GM12878 (cell line): Measurements from ENCODE around the gene MPHOSPH9. TPM values are rescaled to one million over a fixed set of nuclear protein-coding genes. Genes with fewer than 3 reads are reported as not detected.

ENCODE experiments used
- ATAC-seq: fragments of 200-7000 bp; cut with Tn5 transposase; 3 replicates; pipeline ENCODE4 v1.9.1; 2020; ENCODE audit warnings: mild to moderate bottlenecking, moderate library complexity
- BruUV-seq: library from RNA; stranded (reverse); fragments of 400-500 nt; replicated peaks from 2 replicates; lab custom pipeline; 2021; lab: Mats Ljungman, UMichigan
- CTCF ChIA-PET: fragments of 300-600 bp; sonication (Branson Sonifier 250); formaldehyde crosslinking; extraction: SDS; loops from one replicate; lab custom pipeline; 2021; ENCODE audit warnings: inconsistent platforms; lab: Yijun Ruan, JAX
- POLR2A ChIA-PET: fragments of 350-600 bp; formaldehyde crosslinking; extraction: SDS; loops from one replicate; lab custom pipeline; 2021; ENCODE audit warnings: inconsistent platforms; lab: Charles Lee
- RAD21 ChIA-PET: fragments of 300-600 bp; sonication (Branson Sonifier 250); formaldehyde crosslinking; loops from one replicate; lab custom pipeline; 2023; ENCODE audit warnings: antibody characterized with exemption; ENCODE audit not compliant: unreplicated experiment; lab: Charles Lee
- SMC1A ChIA-PET: fragments of 300-600 bp; sonication (Branson Sonifier 250); formaldehyde crosslinking; loops from one replicate; lab custom pipeline; 2023; ENCODE audit not compliant: unreplicated experiment, uncharacterized antibody; lab: Charles Lee
- DNase-seq: peaks from one replicate; pipeline ENCODE4 v3.0.0-alpha.2; 2011; ENCODE audit warnings: low read depth, low spot score
- FAIRE-seq: peaks from 3 replicates; lab custom pipeline; 2011; peaks lifted over from hg19 to GRCh38; lab: Jason Lieb, UNC
- H2AFZ ChIP-seq: 2 replicates; pipeline ENCODE4 v1.6.0; 2011; ENCODE audit warnings: low read depth, low read length, control low read depth; ENCODE audit not compliant: control insufficient read depth
- H3K27ac ChIP-seq: 2 replicates; pipeline ENCODE4 v1.5.1; 2011; ENCODE audit warnings: control low read depth; ENCODE audit not compliant: control insufficient read depth, insufficient read depth
- H3K27me3 ChIP-seq, 2 experiments: replicated peaks in 1 of 2; 2 replicates each; pipeline versions ENCODE4 v1.6.0 to v1.6.1; 2011; ENCODE audit warnings: low read length in 1 of 2; ENCODE audit not compliant: control insufficient read depth in 2 of 2, insufficient read depth in 2 of 2
- H3K36me3 ChIP-seq, 2 experiments: 2 replicates each; pipeline ENCODE4 v1.5.1; 2011; ENCODE audit warnings: low read length in 1 of 2; ENCODE audit not compliant: control insufficient read depth in 2 of 2, insufficient read depth in 2 of 2
- H3K4me1 ChIP-seq: 2 replicates; pipeline ENCODE4 v1.6.1; 2011; ENCODE audit warnings: mild to moderate bottlenecking, low read length, moderate library complexity, mixed read lengths; ENCODE audit not compliant: control insufficient read depth, insufficient read depth
- H3K4me2 ChIP-seq: 2 replicates; pipeline ENCODE4 v1.6.0; 2011; ENCODE audit warnings: control low read depth; ENCODE audit not compliant: control insufficient read depth, insufficient read depth
- H3K4me3 ChIP-seq: fragments of 200-600 bp; sonication (generic); 2 replicates; pipeline ENCODE4 v1.5.1; 2016
- H3K79me2 ChIP-seq: 2 replicates; pipeline ENCODE4 v1.6.0; 2011; ENCODE audit warnings: low read length; ENCODE audit not compliant: control insufficient read depth, insufficient read depth
- H3K9ac ChIP-seq: 2 replicates; pipeline ENCODE4 v1.8.0; 2011; ENCODE audit warnings: low read length, control low read depth, mixed read lengths; ENCODE audit not compliant: control insufficient read depth, insufficient read depth
- H3K9me3 ChIP-seq: replicated peaks from 3 replicates; pipeline ENCODE4 v1.5.1; 2011; ENCODE audit warnings: mild to moderate bottlenecking, low read length; ENCODE audit not compliant: control insufficient read depth, insufficient read depth
- H4K20me1 ChIP-seq: 2 replicates; pipeline ENCODE4 v1.6.0; 2011; ENCODE audit not compliant: control insufficient read depth, insufficient read depth
- CBX5 ChIP-seq: sonication (generic); IDR thresholded peaks from 2 replicates; pipeline ENCODE4 v1.6.1; 2016; ENCODE audit warnings: low read depth, moderate library complexity, mild to moderate bottlenecking, inconsistent platforms
- RAD21 ChIP-seq: IDR thresholded peaks from 2 replicates; pipeline ENCODE4 v1.6.1; 2011; ENCODE audit warnings: mild to moderate bottlenecking, low read depth, low read length, moderate library complexity; ENCODE audit not compliant: insufficient read depth
- SMC3 ChIP-seq: IDR thresholded peaks from 2 replicates; pipeline ENCODE4 v1.6.1; 2011; ENCODE audit warnings: low read length, improper control_type of control experiment, borderline replicate concordance
- WGBS: methylation state at CpG from one replicate; pipeline ENCODE4 v1.1.6; 2016; ENCODE audit warnings: low lambda C conversion rate; ENCODE audit not compliant: insufficient replicate concordance, insufficient coverage; ENCODE audit errors: missing lambda C conversion rate; 5-methylcytosine and 5-hydroxymethylcytosine counted together
- in situ Hi-C: fragments of 300-500 bp; cut with MboI; formaldehyde crosslinking; loops from 9 replicates; pipeline ENCODE4 v1.14.3; 2018; ENCODE audit warnings: mixed read lengths
- intact Hi-C: fragments of 100-400 bp; cut with micrococcal nuclease; formaldehyde crosslinking; loops from one replicate; pipeline ENCODE4 v1.14.2; 2022; ENCODE audit not compliant: unreplicated experiment
- polyA plus RNA-seq, 11 experiments: library from polyadenylated mRNA; depleted of rRNA in 4 of 11; unstranded in 6 of 11; stranded (reverse) in 5 of 11; fragments of >200 nt; fragmentation: Nextera tagmentation in 4 of 11; fragmentation: Illumina TruSeq in 1 of 11; extraction: Ambion mirVana in 4 of 11; extraction: Trizol in 1 of 11; gene quantifications; 1 replicate in 1 of 11; 2 replicates in 10 of 11; pipeline versions ENCODE4 v1.2.1 to v1.2.3, GENCODE V29; 2011 to 2016; ENCODE audit warnings: inconsistent platforms in 2 of 11, missing spikeins in 2 of 11, low read depth in 1 of 11
- total RNA-seq, 4 experiments: library from RNA; depleted of rRNA in 3 of 4; stranded (reverse); fragments of >200 nt in 3 of 4; fragmentation: Illumina TruSeq in 1 of 4; extraction: Trizol in 1 of 4; gene quantifications; 2 replicates each; pipeline versions ENCODE4 v1.2.1 to v1.2.3, GENCODE V29; 2013 to 2021
- TF ChIP-seq, protein P1 (sequence below), 3 experiments: IDR thresholded peaks in 2 of 3; conservative IDR thresholded peaks in 1 of 3; 2 replicates each; pipeline ENCODE4 v1.5.1; 2011; ENCODE audit warnings: low read depth in 3 of 3, low read length in 3 of 3, mild to moderate bottlenecking in 3 of 3, control low read depth in 2 of 3, moderate library complexity in 2 of 3, inconsistent platforms in 1 of 3, mixed read lengths in 1 of 3; ENCODE audit not compliant: control insufficient read depth in 2 of 3, insufficient read depth in 1 of 3; ENCODE audit errors: extremely low read depth in 1 of 3

MPHOSPH9 gene
- total and polyA plus RNA-seq, 10 of the 15 experiments (the other 5 are each of a cell fraction or from before 2014, with no cell fraction given): 11.5 to 72.2 (median 45.7) TPM

DNA sequence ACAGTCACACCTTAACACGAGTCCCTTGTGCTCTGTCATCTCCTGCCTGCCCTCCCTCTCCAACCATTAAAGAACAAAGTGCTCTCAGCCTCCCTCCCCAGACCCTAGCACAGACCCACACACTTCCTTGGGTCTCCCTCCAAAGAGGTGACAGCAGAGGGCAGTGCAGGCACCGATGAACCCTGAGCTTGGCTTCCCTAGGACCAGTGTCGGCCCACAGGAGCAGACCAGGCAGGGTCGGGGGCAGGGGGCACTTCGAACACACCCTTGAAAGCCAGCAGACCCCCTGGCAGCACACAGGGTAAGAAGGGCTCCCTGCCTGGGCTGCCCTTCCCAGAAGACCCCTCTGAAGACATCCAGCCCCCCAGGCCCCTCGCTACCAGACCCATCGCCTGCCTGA is 31.7 kb upstream of the MPHOSPH9 start:
- H3K27me3 ChIP-seq: no peaks in the 10 kb centered on the region
- H2AFZ ChIP-seq: no peak overlapping the region
- no peak overlapping the region for H3K4me2 ChIP-seq
- ChIA-PET POLR2A (no interaction called here), SMC1A (interaction anchor here (0.5 kb wide), 1 partner anchor 196 kb away, joined by 3 read pairs; no protein-coding TSS in a partner anchor), RAD21 (no interaction called here), CTCF (interaction anchor here (0.7 to 3.1 kb wide), 3 partner anchors 24 to 338 kb away, joined by 3 to 12 read pairs (median 3); partner anchors contain the start of gene DDX55)
- H3K27ac ChIP-seq: no peak overlapping the region
- H3K79me2 ChIP-seq: peaks cover 12% of the 10 kb centered on the region
- H3K9me3 ChIP-seq: no peaks in the 10 kb centered on the region
- H3K9ac ChIP-seq: no peak overlapping the region
- peaks cover 0 to 4% of the 10 kb centered on the region in 2 experiments; a peak in 2 of 4 replicates for H3K36me3 ChIP-seq
- H3K4me3 ChIP-seq: no peak overlapping the region
- in situ Hi-C loops (loop anchor here (5.0 kb wide), 1 partner anchor 318 kb away; the partner anchor contains the start of gene TMED2), intact Hi-C loops (no loop called here)
- no peaks in the 10 kb centered on the region for H4K20me1 ChIP-seq
- no peak for TF ChIP-seq CBX5
- peak; percentile 38 for TF ChIP-seq RAD21
- TF ChIP-seq, protein P1, sequence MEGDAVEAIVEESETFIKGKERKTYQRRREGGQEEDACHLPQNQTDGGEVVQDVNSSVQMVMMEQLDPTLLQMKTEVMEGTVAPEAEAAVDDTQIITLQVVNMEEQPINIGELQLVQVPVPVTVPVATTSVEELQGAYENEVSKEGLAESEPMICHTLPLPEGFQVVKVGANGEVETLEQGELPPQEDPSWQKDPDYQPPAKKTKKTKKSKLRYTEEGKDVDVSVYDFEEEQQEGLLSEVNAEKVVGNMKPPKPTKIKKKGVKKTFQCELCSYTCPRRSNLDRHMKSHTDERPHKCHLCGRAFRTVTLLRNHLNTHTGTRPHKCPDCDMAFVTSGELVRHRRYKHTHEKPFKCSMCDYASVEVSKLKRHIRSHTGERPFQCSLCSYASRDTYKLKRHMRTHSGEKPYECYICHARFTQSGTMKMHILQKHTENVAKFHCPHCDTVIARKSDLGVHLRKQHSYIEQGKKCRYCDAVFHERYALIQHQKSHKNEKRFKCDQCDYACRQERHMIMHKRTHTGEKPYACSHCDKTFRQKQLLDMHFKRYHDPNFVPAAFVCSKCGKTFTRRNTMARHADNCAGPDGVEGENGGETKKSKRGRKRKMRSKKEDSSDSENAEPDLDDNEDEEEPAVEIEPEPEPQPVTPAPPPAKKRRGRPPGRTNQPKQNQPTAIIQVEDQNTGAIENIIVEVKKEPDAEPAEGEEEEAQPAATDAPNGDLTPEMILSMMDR (IDR thresholded peaks at IDR 0.05 in 2 of 3, conservative IDR thresholded peaks at IDR 0.05 in 1 of 3; ENCODE audit: control insufficient read depth in 2 of 3, extremely low read depth in 1 of 3, insufficient read depth in 1 of 3, low read depth in 3 of 3, low read length in 3 of 3): peak; percentile 35 to 45 (median 43); a peak in 3 of 6 replicates
- TF ChIP-seq SMC3: peak; percentile 38; the same call in 1 of the 2 replicates
- WGBS: 86% methylated on average over 7 of the region's 7 CpGs
- ATAC-seq (peak; percentile 44), DNase-seq (no peak), FAIRE-seq (no peak)
- H3K4me1 ChIP-seq: peaks cover 12% of the 10 kb centered on the region
- no TSS peak for BruUV-seq
